Small intestine (tissue), 7 donors: ENCODE results near the gene WRAP53. TPM values are rescaled to one million over a fixed set of nuclear protein-coding genes. Genes with fewer than 3 reads are reported as not detected.

Experiments
- DNase-seq, 2 donors: peaks; one replicate each; pipeline versions ENCODE4 v3.0.0 to v3.0.0-alpha.2; 2013
- FAIRE-seq: peaks from 2 replicates; lab custom pipeline; 2012; peaks lifted over from hg19 to GRCh38; lab: Jason Lieb, UNC
- H3K27ac ChIP-seq, 3 donors: one replicate each; pipeline ENCODE4 v1.5.1; 2013; ENCODE audit warnings: low read length in 2 of 3, mild to moderate bottlenecking in 2 of 3, control low read depth in 1 of 3, inconsistent platforms in 1 of 3, low read depth in 1 of 3, moderate library complexity in 1 of 3
- H3K27me3 ChIP-seq, 3 donors: one replicate each; pipeline ENCODE4 v1.6.1; 2013; ENCODE audit warnings: low read length in 3 of 3, inconsistent platforms in 1 of 3; ENCODE audit not compliant: control insufficient read depth in 3 of 3, insufficient read depth in 3 of 3
- H3K36me3 ChIP-seq, 3 donors: one replicate each; pipeline ENCODE4 v1.6.1; 2013; ENCODE audit warnings: low read length in 3 of 3, inconsistent platforms in 1 of 3, low read depth in 1 of 3, mild to moderate bottlenecking in 1 of 3, moderate library complexity in 1 of 3; ENCODE audit not compliant: control insufficient read depth in 3 of 3, insufficient read depth in 2 of 3
- H3K4me1 ChIP-seq, 3 donors: one replicate each; pipeline ENCODE4 v1.6.1; 2013; ENCODE audit warnings: low read length in 2 of 3, inconsistent platforms in 1 of 3, low read depth in 1 of 3, mild to moderate bottlenecking in 1 of 3, moderate library complexity in 1 of 3; ENCODE audit not compliant: control insufficient read depth in 3 of 3, insufficient read depth in 2 of 3
- H3K4me3 ChIP-seq, 3 donors: one replicate each; pipeline ENCODE4 v1.5.1; 2013; ENCODE audit warnings: low read length in 3 of 3, control low read depth in 1 of 3, inconsistent platforms in 1 of 3, low read depth in 1 of 3, mild to moderate bottlenecking in 1 of 3, moderate library complexity in 1 of 3
- H3K9me3 ChIP-seq, 2 donors: one replicate each; pipeline ENCODE4 v1.6.1; 2013; ENCODE audit warnings: low read depth in 1 of 2, low read length in 1 of 2; ENCODE audit not compliant: control insufficient read depth in 2 of 2, insufficient read depth in 1 of 2
- WGBS, 3 donors: extraction: QIAGEN DNeasy Blood & Tissue Kit; methylation state at CpG; one replicate each; pipeline ENCODE4 v1.1.7; 2013; 5-methylcytosine and 5-hydroxymethylcytosine counted together
- polyA plus RNA-seq, 4 donors: library from polyadenylated mRNA; stranded (reverse) in 3 of 4; unstranded in 1 of 4; fragments of 200-250 nt in 3 of 4; fragments of 120-200 nt in 1 of 4; gene quantifications; one replicate each; pipeline versions ENCODE4 v1.2.1 to v1.2.3, GENCODE V29; 2013
- donor health status: healthy with polysubstance abuse.
- donor health status: control.
- donor health status: control.
- donor health status: Bipolar disorder and iron deficiency.
- donor health status: healthy.

Gene WRAP53
- polyA plus RNA-seq, 4 donors: 7.1 to 17.7 (median 11.2) TPM

GRCh38 chr17:7707858-7708750 lies 19.8 kb downstream of the WRAP53 start:
- WGBS, 3 donors: 75 to 87% (median 80%) methylated on average over 22 of the region's 22 CpGs
- no peak for DNase-seq
- H3K27me3 ChIP-seq: peaks cover 10 to 73% (median 17%) of the 10 kb centered on the region in 3 donors

GRCh38 chr17:7709031-7709430 lies 20.8 kb downstream of the WRAP53 start:
- DNase-seq (no peak), FAIRE-seq (no peak)
- Histone ChIP-seq H3K27me3 (peaks cover 4 to 73% (median 13%) of the 10 kb centered on the region in 3 donors), H3K36me3 (no peaks in the 10 kb centered on the region), H3K4me1 (peaks cover 0 to 12% (median 0%) of the 10 kb centered on the region in 3 donors), H3K27ac (no peak overlapping the region), H3K4me3 (no peak overlapping the region), H3K9me3 (peaks cover 0 to under 1% of the 10 kb centered on the region in 2 donors)
- WGBS, 3 donors: 71 to 80% (median 71%) methylated on average over 9 to 11 of the region's 11 CpGs

More at GRCh38 chr17:7707858-7708750, 19.8 kb downstream of the WRAP53 start:
- H3K4me1 ChIP-seq: peaks cover 0 to 17% (median 0%) of the 10 kb centered on the region in 3 donors
- H3K4me3 ChIP-seq: no peak overlapping the region
- FAIRE-seq: no peak
- peaks cover 0 to 2% of the 10 kb centered on the region in 2 donors for H3K9me3 ChIP-seq
- no peak overlapping the region for H3K27ac ChIP-seq
- peaks cover 0 to under 1% (median 0%) of the 10 kb centered on the region in 3 donors for H3K36me3 ChIP-seq

GRCh38 chr17:7710301-7710700 lies 22.0 kb downstream of the WRAP53 start:
- H3K27ac ChIP-seq: no peak overlapping the region
- H3K4me3 ChIP-seq: no peak overlapping the region
- no peaks in the 10 kb centered on the region for H3K9me3 ChIP-seq
- WGBS, 3 donors: 80 to 91% (median 89%) methylated on average over 7 of the region's 7 CpGs
- no peak for DNase-seq
- H3K36me3 ChIP-seq: no peaks in the 10 kb centered on the region
- H3K4me1 ChIP-seq: peaks cover 0 to 5% (median 0%) of the 10 kb centered on the region in 3 donors
- no peak for FAIRE-seq
- H3K27me3 ChIP-seq: peaks cover 0 to 70% (median 8%) of the 10 kb centered on the region in 3 donors

- Histone ChIP-seq H3K4me3 (no peak overlapping the region), H3K36me3 (no peaks in the 10 kb centered on the region), H3K4me1 (peaks cover 0 to 2% (median 0%) of the 10 kb centered on the region in 3 donors), H3K9me3 (no peaks in the 10 kb centered on the region), H3K27ac (no peak overlapping the region), H3K27me3 (peaks cover 0 to 70% (median 3%) of the 10 kb centered on the region in 3 donors)
- WGBS, 3 donors: 72 to 80% (median 76%) methylated on average over 7 of the region's 7 CpGs
- DNase-seq: no peak
- FAIRE-seq: no peak
These were observed 22.9 kb downstream of the WRAP53 start for GRCh38 chr17:7711051-7711755.

- H3K4me3 ChIP-seq: no peak overlapping the region
- FAIRE-seq (no peak), DNase-seq (no peak)
- no peaks in the 10 kb centered on the region for H3K36me3 ChIP-seq
- 12 to 17% (median 15%) methylated on average over 18 to 19 of the region's 19 CpGs for WGBS, 3 donors
- H3K9me3 ChIP-seq: no peaks in the 10 kb centered on the region
- H3K27me3 ChIP-seq: peaks cover 0 to 63% (median under 1%) of the 10 kb centered on the region in 3 donors
- peaks cover 0 to 9% (median 6%) of the 10 kb centered on the region in 3 donors for H3K4me1 ChIP-seq
- H3K27ac ChIP-seq: no peak overlapping the region
These were observed 24.0 kb downstream of the WRAP53 start for GRCh38 chr17:7712111-7712771.

- H3K4me3 ChIP-seq: no peak overlapping the region
- no peaks in the 10 kb centered on the region for H3K9me3 ChIP-seq
- no peak overlapping the region for H3K27ac ChIP-seq
- FAIRE-seq (no peak), DNase-seq (no peak)
- peaks cover 0 to 14% (median 6%) of the 10 kb centered on the region in 3 donors for H3K4me1 ChIP-seq
- WGBS, 3 donors: 26 to 53% (median 30%) methylated on average over 9 of the region's 9 CpGs
- peaks cover 0 to 57% (median 0%) of the 10 kb centered on the region in 3 donors for H3K27me3 ChIP-seq
- no peaks in the 10 kb centered on the region for H3K36me3 ChIP-seq
These were observed 25.5 kb downstream of the WRAP53 start for GRCh38 chr17:7713782-7714181.

GRCh38 chr17:7714721-7715594 lies 26.7 kb downstream of the WRAP53 start:
- Histone ChIP-seq H3K36me3 (no peaks in the 10 kb centered on the region), H3K27ac (no peak overlapping the region), H3K4me3 (no peak overlapping the region), H3K27me3 (peaks cover 0 to 65% (median 0%) of the 10 kb centered on the region in 3 donors), H3K9me3 (no peaks in the 10 kb centered on the region), H3K4me1 (peaks cover 0 to 14% (median 6%) of the 10 kb centered on the region in 3 donors)
- WGBS, 3 donors: 67 to 75% (median 69%) methylated on average over 10 of the region's 10 CpGs
- FAIRE-seq (no peak), DNase-seq (no peak)
